HG03558 (cell line): Measurements from ENCODE around the gene PSMB10.
"Not testable (repeated sequence)": the region's sequence is repeated elsewhere in the genome, so short reads cannot be mapped to it uniquely, and the experiment has no call there.

ENCODE experiments used
- ATAC-seq: cut with Tn5 transposase; IDR thresholded peaks from one replicate; pipeline ENCODE4 v1.9.1; 2021; ENCODE audit warnings: moderate number of reproducible peaks; ENCODE audit not compliant: unreplicated experiment; ENCODE audit errors: extremely low read depth

PSMB10 gene

DNA sequence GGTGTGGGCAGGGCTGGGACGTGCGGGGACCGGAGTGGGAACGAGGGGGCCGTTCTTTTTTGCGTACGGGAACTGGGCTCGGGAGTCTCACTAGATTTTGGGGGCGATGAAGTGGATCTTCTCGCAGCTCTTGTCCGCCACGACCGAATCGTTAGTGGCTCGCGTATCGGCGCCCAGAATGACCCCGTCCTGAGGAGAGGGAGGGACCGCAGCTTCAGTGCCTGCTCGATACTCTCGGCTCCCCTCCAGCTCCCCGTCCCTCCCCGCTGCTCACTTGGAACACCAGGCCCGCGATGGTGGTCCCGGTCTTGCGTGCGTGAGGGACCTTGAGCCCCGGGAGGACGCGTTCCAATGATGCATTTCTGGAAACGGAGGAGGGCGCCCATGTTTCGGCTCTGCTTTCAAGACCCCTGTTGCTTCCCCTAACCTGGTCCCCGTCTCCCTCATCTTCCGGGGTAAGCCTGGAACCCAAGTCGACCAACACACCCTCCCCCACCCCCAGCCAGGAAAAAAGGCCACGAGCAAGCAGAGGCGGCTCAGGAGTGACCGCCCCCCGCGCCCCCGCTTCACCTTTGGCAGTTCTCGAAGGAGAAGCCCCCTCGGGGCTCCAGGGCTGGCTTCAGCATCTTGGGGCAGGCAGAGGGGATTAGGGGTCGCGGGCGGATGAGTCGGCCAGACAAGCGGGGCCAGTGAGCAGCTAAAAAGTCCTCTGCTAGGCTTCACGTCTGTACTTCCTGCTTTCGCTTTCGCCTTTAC is at the start of gene PSMB10:
Gene PSMB10, minus strand, starts transcription at position 727 of the 756 bp plus-strand sequence. Its CDS starts 101 bp downstream, at position 626.
- no peak for ATAC-seq

DNA sequence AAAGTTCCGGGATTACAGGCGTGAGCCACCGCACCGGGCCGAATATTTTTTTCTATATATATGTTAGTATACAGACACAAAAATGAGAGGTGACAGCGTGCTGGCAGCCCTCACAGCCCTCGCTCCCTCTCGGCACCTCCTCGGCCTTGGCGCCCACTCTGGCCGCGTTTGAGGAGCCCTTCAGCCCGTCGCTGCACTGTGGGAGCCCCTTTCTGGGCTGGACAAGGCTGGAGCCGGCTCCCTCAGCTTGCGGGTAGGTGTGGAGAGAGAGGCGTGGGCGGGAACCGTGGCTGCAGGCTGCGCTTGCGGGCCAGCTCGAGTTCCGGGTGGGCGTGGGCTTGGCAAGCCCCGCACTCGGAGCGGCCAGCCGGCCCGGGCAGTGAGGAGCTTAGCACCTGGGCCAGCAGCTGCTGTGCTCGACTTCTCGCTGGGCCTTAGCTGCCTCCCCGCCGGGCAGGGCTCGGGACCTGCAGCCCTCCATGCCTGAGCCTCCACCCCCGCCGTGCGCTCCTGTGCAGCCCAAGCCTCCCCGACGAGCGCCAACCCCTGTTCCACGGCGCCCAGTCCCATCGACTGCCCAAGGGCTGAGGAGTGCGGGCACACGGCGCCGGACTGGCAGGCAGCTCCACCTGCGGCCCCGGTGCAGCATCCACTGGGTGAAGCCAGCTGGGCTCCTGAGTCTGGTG is 45.5 kb upstream of the PSMB10 start:
- no peak for ATAC-seq

- ATAC-seq, result no peak
These were observed 43.5 kb upstream of the PSMB10 start, which contains the start of gene DPEP3 for GRCh38 chr16:67979955-67980678. Gene DPEP3 (minus strand): TSS chr16:67980499. CDS start chr16:67980380, 119 bp downstream.

DNA sequence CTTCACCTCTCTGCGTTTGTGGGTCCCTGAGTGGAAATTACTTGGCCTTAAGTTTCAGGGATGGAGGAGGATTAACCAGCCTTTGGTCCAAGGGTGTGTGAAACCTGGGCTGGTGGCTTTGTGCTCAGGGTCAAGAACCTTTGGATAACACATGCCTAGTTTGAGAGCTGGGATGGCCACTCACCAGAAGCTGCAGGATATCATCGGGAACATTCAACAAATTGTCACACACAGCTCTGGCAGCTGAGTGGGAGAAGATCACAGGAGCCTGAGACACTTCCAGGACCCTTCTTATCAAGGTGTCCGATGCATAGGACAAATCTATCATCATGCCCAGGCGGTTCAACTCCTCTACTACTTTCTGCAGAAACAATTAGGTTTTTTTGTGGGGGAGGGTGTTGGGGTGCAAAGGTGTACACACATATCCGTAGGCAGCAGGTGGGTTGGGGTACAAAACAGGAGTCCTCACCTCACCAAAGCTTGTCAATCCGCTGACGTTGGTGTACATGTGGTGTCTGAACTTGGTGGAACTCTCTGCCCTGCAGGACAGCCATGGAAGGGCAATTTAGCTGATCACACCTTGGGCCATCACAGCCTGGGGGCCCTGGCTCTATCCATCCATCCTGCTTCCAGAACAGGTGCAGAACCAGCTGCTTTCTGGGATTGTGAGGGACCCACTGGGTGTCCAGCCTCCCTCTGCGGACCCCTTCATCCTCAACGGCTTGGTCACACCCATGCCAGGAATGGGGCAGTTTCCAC is 41.0 kb upstream of the PSMB10 start:
- no peak for ATAC-seq

DNA sequence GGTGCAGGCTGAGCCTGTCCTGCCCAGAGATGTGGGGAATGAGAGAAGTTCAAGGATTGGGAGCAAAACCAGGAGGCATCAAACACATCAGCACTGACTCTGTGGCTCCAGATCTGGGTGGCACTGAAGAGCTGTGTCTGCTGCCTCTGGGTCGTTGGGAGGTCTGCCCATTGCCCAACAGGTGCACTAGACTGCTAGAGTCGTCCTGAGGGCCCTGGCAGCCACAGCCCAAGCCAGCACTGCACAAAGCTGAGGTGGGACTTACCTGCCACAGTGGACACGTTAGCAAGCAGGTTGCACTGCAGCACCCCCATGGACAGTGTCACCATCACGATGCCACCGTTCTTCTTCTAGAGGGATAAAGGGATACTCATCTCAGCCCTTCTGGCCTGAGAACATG is 40.4 kb upstream of the PSMB10 start:
- ATAC-seq, result no peak

DNA sequence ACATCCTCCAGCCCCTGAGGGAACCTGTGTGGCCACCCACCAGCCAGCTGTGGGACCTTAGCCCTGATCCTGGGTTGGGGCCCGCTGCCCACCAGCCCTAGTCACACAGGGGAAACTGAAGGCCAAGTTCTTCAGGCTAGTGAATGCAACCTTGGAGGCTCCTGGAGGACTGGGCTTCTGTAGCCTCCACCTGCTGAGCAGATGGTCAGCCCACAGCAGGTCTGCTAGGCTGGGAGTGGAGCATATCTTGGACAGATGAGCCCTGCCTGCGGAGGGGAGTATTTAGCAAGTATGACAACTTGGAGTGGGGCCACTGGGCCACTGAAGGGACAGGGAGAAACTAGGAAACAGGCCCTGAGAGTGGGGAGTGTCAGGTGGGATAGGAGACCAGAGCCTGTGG is 39.6 kb upstream of the PSMB10 start:
- ATAC-seq, result no peak

GRCh38 chr16:67975321-67976105 is 38.9 kb upstream of the PSMB10 start:
- no peak for ATAC-seq

GRCh38 chr16:67972285-67972684 is 35.6 kb upstream of the PSMB10 start:
- ATAC-seq, result not testable (repeated sequence)

GRCh38 chr16:67971111-67971510 is 34.5 kb upstream of the PSMB10 start:
- ATAC-seq, result no peak

DNA sequence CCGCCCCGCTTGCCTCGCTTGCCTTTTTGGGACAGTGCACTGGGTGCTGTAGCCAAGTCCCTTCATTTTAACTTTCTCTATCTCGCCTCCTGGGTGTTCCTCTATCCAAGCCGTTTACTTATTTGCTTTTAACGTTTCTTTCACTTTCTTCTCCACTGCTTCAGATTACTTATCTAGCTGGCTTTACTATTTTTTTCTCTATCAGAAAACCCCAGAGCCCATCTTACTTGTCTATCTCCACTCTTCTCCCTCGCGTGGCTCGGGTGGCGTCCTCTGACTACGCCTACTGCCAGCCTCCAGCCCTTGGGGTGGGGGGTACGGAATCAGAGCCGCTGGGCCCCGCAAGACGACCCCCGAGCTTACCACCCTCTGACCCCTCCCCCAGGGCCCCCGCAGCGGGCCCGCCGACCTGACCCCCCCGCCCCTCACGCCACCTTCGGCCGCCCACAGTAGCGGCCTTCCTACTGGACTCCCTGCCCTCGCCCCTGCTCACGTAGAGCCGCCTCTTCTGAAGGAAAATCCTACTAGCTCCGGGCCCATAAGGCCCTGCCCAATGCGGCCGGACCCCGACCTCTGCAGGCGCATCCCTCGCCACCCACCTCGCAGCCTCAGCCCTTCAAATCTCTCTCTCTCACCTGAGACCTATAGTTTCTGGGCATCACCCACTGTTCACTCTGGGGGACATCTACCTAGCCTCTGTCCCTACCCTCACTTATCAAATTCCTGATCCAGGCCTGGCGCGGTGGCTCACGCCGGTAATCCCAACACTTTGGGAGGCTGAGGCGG is 32.8 kb upstream of the PSMB10 start:
- no peak for ATAC-seq

DNA sequence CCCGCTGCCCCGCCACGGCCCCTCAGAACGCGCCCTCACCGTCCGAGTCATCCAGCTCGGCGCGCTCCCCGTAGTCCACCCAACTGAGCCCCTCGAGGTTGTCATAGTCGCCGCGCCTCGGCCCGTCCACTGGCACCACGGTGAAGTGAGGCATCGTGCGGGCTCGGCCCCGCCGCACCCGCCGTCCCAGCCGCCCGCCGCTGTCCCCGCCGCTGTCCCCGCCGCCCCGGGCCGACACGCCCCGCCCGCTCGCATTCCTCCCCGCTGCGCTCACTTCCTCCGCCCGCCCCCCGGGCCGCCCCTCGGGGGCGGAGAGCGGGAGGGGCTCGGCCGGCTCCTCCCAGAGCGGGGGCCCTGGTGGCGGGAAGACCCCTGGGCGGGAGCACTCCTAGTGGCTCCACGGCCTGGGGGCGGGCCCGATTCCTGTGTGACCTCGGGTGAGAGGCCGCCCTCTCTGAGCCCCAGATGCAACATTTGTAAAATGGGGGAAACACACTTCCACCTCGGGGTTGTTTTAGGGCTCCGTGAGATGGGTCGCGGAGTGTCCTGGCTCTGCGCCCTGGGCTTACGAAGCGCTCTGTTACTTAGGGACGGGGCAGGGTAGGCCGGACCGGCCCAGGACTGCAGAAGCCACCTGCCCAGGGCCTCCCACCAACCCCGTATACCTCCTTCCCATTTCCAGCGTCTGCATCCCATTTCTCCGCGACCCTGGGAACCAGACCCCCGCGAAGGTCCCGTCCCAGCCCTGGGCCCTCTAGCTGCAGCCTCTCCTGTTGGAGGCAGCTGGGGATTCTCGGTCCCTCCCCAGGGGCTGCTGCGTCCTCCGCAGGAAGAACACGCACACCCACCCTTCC is 32.0 kb upstream of the PSMB10 start, which contains the start of gene SLC12A4:
Gene SLC12A4, minus strand, starts transcription at position 238 of the 854 bp plus-strand sequence. Its CDS starts 84 bp downstream, at position 154.
- peak; percentile 44 for ATAC-seq

DNA sequence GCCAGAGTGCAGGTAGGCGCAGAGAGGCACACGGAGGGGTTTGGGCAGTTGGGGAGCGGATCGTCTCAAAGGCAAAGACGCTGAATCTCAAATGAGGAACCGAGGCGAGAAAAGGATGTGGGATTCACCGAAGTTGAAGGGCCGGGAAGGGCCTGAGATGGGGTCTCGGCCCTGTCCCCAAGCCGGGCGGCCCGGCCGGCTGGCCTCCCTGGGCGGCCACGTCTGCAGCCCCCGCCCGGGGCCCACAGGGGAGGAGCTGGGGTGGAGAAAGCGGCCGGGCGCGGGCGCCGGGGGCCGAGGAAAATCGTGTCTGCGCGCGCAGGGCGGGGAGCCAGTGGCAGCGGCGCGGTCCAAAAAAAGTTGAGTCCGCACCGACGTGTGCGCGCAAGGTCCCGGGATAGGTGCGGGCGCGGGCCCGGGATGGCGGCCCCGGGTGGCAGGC is 31.3 kb upstream of the PSMB10 start:
- ATAC-seq, result no peak

GRCh38 chr16:67967183-67967957 is 30.7 kb upstream of the PSMB10 start:
- no peak for ATAC-seq

DNA sequence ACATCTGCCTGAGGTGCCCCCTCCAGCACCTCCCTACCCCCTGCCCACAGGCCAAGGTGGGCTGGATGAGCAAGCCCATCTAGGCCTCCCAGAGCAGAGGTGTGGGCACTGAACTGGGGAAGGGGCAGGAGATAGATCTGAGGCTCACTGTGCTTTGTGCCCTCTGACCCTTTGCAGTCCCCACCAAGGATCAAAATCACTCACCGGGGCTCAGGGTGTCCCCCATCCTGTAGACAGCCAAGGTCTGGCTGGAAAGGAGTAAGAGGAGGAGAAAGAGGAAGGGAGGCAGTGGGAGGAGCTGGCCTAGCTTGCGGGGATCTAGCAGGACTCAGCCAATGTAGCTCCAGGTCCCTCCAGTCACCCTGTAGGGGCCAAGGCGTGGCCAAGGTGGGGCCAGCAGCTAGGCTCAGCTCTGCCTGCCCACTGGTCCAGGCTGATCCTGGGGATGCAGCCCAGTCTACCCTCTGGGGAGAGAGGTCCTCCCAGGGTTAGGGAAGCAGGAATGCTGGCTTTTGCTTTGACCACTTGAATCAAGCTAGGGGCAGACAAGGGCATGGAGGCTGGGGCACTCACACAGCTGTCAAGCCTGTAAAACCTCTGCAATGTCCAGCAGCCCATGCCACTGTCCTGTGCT is 30.0 kb upstream of the PSMB10 start:
- ATAC-seq, result no peak

- ATAC-seq, result no peak
These were observed 29.3 kb upstream of the PSMB10 start for GRCh38 chr16:67965668-67966548.
